GM03348 (cell line): ENCODE measurements around the gene UBAC1.

Experiments used
- DNase-seq: peaks from one replicate; pipeline ENCODE4 v3.0.0; 2012; ENCODE audit warnings: low spot score

The UBAC1 gene, protein sequence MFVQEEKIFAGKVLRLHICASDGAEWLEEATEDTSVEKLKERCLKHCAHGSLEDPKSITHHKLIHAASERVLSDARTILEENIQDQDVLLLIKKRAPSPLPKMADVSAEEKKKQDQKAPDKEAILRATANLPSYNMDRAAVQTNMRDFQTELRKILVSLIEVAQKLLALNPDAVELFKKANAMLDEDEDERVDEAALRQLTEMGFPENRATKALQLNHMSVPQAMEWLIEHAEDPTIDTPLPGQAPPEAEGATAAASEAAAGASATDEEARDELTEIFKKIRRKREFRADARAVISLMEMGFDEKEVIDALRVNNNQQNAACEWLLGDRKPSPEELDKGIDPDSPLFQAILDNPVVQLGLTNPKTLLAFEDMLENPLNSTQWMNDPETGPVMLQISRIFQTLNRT

GRCh38 chr9:135961277-135961715, at the start of gene UBAC1:
Gene UBAC1 (minus strand): TSS chr9:135961373. CDS start chr9:135961162, 211 bp downstream.
- peak; percentile 99 for DNase-seq

- DNase-seq: no peak
Observed at GRCh38 chr9:136010615-136011361, 49.6 kb upstream of the UBAC1 start.

DNA sequence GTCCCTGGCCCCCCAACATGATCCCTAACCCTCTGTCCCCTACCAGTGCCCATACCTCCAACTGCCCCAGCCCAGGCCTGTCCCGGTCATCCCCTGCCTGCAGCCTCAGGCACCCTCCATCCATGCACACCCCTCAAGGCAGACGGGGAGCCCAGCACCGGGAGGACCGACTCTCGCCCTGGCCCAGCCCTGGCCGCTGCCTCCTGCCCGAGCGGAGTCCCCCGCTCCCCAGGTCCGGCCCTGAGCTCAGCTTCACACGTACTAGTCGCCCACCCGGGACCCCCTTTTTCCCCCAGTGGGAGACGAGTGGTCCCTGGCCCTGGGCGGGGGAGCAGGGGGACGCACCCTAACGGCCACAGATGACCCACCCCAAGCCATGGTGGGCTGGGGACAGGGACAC, 49.0 kb upstream of the UBAC1 start:
- no peak for DNase-seq

DNA sequence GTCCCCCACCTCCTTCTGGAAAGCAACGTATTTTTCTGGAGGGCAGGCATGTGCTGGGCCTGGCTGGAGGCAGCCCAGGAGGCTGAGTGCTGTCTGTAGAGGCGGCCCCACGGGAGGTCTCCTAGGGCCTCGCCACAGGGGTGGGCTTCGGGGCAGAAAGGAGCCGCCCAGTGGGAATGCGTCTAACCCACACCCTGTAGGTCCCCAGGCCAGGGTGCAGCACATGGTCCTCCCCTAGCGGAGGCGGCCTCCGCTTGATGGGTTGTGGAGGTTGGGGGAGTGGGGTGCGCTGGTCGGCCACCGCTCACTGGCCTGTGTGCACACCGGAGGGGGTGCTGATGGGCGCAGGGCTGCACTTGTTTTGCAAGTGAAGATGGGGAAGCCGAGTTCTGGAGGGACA, 48.3 kb upstream of the UBAC1 start:
- DNase-seq: no peak

DNA sequence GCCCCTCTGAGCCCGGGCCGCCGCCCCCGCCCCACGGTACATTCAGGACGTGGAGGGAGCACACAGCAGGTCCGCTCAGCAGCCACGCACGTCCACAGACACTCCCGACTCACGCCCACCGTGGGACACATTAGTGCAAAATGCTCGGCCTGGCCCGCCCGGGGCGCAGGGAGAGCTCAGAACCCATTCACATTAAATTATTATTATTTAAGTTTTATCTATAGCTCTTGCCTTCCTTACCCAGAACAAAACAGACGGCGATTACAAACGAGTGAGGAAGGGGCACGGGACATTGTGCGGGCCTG, 47.5 kb upstream of the UBAC1 start:
- no peak for DNase-seq

GRCh38 chr9:136007934-136008692, 46.9 kb upstream of the UBAC1 start:
- DNase-seq: no peak

GRCh38 chr9:136007276-136007933, 46.2 kb upstream of the UBAC1 start:
- DNase-seq: no peak

DNA sequence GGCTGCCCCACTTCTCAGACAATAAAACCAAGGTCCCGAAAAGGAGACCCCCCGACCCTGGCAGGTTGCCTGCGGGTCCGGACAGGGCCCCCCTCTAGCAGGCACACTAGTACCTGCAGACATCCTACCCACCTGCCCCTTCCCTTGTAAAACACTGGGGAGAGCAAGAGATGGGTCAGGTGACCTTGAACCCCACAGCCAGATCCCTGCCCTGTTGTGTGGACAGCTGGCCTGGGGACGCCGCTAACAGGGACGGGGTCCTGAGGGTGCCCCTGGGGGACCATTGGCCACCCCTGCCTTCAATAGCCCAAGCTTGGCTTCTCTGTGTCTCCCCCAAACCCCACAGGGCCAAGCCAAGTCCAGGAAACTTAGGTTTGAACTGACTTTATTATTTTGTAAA, 45.0 kb upstream of the UBAC1 start:
- DNase-seq: no peak

DNA sequence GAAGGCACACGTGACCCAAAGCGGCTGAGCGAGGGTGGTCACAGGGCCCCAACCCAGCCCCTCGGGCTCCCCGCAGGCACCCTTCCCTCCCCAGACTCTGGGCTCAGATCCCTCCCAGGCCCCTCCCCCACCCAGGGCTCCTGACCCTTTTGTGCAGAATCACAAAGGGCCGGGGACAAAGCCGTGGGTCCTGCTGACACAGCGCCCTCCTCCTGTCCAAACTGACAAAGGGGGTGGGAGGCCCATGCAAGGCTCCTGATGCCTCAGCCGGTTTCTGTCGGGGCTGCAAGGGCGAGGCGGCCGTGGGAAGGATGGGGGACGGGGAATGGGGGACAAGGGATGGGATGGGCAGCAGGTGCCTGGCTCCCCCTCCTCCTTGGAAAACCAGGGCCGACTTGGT, 43.5 kb upstream of the UBAC1 start:
- DNase-seq: no peak

DNA sequence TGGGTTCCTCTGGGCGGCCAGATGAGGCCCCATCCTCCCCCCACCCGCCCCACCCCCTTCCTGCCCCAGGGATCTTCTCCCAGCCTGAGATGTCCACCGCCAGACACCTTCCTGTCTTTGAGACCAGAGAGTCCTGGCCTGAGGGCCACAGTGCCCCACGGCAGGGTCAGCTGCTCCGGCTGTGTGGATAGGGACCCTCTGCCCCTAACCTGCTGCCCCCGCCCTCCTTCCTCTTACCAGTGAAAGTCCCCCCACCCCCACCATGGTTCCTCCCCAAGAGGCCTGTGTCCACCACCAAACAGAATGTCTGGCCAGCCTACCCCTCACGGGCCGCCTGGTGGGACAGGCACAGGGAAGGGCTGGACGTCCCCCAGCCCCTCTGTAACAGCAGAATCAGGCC, 43.0 kb upstream of the UBAC1 start:
- no peak for DNase-seq

GRCh38 chr9:136003411-136004218, 42.4 kb upstream of the UBAC1 start:
- no peak for DNase-seq

DNA sequence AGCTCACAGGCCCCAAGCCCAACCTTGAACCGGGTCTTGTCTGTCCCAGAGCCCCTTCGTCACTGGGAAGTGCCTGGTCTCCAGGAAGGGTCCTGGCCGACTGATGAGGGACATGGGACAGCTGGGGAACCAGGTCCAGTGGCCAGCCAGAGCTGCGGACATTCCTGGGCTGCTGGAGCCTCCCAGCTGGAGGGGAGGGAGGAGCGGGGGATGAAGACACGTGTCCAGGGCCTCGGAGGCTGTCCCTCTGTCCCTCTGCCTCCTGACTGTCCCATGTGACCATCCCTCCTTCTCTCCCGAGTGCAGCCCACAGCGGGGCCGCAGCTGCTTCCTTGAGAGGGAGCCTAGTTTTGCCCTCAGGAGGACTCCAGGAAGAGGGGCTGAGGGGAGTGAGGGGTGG, 41.7 kb upstream of the UBAC1 start:
- DNase-seq: peak; percentile 41

DNA sequence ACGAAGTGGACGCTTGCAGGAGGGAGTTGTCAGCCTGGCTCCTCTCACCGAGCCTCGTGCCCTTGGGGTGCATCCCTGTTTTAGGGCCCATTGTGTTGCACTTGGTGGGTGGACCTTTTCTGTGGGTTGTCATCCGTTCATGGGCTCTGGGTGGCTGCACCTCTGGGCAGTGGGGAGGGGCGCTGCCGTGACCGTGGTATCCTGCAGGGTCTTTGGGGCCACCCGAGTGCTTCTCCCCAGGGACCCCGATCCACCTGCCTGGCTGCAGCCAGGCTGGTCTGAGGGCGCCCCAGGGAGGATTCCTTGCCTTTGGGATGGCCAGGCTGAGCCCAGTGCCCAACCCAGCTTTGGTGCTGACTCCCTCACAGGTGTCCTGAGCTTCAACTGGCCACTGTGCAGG, 41.0 kb upstream of the UBAC1 start:
- no peak for DNase-seq

DNA sequence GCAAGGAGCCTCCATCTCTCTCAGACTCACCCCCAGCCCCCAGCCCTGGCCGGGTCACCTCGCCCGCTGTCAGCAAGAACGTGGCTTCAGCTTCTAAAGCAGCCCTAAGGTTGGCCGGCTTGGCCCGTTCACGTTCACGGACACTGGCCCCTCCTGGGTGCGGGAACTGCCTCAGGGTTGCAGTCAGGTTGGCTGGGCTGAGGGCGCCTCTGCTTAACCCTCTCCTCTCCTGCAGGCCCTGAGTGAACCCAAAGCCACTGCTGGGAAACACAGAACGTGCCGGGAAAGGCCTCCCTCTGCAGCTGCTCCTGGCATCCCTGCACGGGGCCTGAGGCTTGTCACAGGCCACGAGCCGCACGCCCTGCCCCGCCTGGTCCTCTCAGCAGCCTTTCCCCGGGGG, 40.1 kb upstream of the UBAC1 start:
- no peak for DNase-seq

DNA sequence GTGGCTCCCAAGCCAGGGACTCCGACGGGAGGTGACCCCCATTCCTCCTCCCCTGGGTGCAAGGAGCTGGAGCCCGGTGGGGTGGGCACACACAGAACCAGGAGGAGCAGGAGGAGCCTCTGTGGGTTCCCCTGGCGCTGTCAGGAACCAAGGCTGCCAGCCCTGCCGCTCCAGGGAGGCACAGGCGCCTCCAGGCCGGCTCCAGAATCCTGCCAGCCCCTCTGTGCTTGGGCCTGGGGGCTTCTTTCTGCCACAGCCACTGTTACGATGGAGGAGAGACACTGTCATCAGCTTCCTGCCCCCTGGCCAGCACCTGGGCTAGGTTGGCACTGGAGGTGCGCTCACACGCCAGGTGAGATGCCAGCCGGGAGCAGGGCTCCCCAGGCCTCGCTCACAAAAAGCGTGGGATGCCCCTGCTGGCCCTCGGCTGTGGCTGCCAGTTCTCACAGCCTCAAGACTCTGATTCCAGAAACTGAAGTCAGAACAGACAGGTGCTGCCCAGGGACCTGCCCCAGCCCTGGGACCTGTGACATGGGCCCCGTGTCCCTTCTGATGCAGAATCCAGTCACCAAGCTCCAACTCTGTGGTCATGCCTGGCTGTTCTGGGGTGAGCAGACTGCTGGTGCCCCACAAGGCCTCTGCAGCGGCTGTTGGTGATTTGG, 37.4 kb upstream of the UBAC1 start:
- no peak for DNase-seq

DNA sequence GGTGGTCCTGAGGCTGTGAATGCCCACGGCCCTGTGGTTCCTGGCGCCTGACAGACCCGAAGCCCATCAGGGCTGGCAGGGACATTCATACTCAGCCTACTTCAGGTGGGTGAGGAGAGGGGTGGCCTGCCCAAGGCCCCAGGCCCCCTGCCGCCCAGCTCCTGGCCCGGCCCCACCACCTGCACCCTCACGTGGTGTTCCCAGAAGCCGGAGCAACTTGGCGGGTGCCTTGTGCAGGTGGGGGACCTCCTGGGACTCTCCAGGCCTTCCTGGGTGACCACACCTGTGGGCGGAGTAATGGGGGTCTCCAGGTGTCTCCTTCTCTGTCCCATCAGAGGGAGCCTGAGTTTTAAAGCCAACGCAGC, 36.8 kb upstream of the UBAC1 start:
- DNase-seq: no peak

DNA sequence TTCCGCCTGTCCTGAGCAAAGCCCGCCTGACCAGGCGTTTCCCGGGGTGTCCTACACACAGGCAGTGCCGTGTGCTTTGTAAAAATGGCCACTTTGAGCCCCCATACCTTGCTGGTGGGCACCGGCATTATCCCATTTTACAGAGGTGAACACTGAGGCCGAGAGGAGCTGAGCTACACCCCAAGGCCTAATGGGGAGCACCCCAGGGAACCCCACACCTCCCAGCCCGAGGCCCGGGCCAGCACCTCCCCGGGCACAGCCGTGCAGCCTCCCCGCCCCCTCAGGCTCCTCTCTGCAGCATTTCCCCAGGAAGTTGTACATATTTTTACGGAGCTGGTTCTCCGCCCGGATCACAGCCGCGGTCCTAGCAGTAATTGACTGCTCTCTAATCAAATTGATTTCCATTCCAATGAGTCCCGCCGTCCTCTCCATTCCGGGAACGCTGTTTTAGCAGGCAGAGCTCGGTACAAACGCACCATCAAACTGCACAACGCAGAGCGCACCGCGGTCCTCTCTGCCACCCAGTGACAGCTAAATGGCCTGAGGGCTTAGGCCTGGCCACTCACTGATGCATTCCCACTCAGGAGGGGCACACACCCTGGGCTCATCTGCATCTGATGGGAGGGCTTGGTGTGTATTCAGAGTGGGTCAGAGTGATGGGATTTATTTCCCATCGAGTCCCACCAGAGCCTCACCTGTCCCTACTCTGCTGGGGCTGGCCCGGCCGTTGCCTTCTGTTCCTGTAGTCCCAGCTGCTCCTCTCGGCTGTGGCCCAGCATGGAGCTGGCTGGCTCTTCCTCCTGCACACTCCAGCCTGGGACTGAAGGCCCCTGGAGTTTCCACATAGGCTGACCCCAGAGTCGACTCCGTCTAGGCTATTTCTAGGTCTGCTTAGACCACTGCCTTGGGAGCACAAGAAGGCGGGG, 36.2 kb upstream of the UBAC1 start:
- no peak for DNase-seq

DNA sequence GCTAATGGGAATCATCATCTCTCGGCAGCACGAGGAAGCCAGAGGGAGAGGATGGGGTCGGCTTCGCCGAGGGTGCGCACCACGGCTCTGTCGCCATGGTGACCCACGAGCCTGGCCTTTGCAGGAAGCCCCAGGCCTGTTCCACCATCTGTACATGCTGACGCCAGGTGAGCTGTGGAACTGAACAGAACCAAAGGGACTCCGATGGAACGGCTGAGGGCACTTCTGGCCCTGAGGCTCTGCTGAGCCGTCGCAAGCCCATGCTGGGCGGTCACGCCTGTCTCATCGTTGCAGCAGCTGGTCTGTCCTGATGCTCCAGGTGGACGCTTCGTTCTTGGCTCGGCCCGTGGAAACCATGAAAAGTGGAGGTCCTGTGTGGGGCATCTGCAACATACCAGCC, 34.6 kb upstream of the UBAC1 start:
- DNase-seq: no peak

- no peak for DNase-seq
Observed at GRCh38 chr9:135994501-135995192, 33.5 kb upstream of the UBAC1 start.
